ENCODE results near the gene SIDT2. TPM values are rescaled to one million over a fixed set of nuclear protein-coding genes. Genes with fewer than 3 reads are reported as not detected.

Gene SIDT2
- polyA plus RNA-seq, 4 donors = 41.5 to 42.1 (median 41.9) TPM

DNA sequence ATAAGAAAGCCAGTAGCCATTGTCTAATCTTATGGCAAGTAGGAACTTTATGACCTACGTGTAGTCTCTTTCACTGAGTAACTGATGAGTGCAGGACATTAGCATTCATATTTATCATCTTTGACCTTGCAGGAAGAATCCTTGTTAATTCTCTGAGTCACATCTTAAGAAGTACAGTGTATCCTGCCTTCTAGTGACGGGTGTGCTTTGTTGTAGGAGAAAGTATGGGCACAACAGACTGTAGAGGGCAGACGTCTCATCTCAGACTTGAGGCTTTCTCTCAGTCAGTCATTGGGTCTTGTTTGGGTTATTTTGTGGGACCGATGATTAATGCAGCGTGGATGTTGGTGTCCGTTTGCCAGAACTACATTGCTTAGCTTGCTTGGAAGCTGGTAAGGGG, 60.8 kb downstream of the SIDT2 start:
- no peak for DNase-seq (ENCODE audit: low read depth in 4 of 4, low spot score in 3 of 4)

Other genes starting within 250 kb of the SIDT2 start
- 10 to 100 TPM; 30.9 to 35.9 (median 34.4) TPM for gene SIK3, start 80.3 kb upstream of the SIDT2 start, polyA plus RNA-seq (ENCODE audit: insufficient read length in 4 of 4)
- gene PAFAH1B2, start 34.5 kb upstream of the SIDT2 start, polyA plus RNA-seq (ENCODE audit: insufficient read length in 4 of 4) = 10 to 100 TPM; 69.0 to 76.5 (median 72.1) TPM
- gene TAGLN, start 20.6 kb downstream of the SIDT2 start, polyA plus RNA-seq (ENCODE audit: insufficient read length in 4 of 4) = 100 to 1,000 TPM; 110 to 181 (median 125) TPM
- gene PCSK7, start 53.3 kb downstream of the SIDT2 start, polyA plus RNA-seq (ENCODE audit: insufficient read length in 4 of 4) = 10 to 100 TPM; 20.7 to 22.3 (median 21.4) TPM
- 10 to 100 TPM; 25.9 to 34.7 (median 30.1) TPM for gene RNF214, start 53.9 kb downstream of the SIDT2 start, polyA plus RNA-seq (ENCODE audit: insufficient read length in 4 of 4)
- gene BACE1-AS, start 112.6 kb downstream of the SIDT2 start, polyA plus RNA-seq (ENCODE audit: insufficient read length in 4 of 4) = 10 to 100 TPM; 15.6 to 24.8 (median 19.5) TPM
- gene BACE1, start 137.5 kb downstream of the SIDT2 start, polyA plus RNA-seq (ENCODE audit: insufficient read length in 4 of 4) = 10 to 100 TPM; 58.2 to 64.9 (median 63.1) TPM
- gene CEP164, start 149.1 kb downstream of the SIDT2 start, polyA plus RNA-seq (ENCODE audit: insufficient read length in 4 of 4) = 10 to 100 TPM; 20.0 to 27.4 (median 24.2) TPM